GM19372 (cell line): ENCODE results near the gene SUSD1.

Experiments
- ATAC-seq: cut with Tn5 transposase; IDR thresholded peaks from one replicate; pipeline ENCODE4 v1.9.1; 2021; ENCODE audit warnings: mild to moderate bottlenecking, low read depth, moderate library complexity; ENCODE audit not compliant: unreplicated experiment

The SUSD1 gene

DNA sequence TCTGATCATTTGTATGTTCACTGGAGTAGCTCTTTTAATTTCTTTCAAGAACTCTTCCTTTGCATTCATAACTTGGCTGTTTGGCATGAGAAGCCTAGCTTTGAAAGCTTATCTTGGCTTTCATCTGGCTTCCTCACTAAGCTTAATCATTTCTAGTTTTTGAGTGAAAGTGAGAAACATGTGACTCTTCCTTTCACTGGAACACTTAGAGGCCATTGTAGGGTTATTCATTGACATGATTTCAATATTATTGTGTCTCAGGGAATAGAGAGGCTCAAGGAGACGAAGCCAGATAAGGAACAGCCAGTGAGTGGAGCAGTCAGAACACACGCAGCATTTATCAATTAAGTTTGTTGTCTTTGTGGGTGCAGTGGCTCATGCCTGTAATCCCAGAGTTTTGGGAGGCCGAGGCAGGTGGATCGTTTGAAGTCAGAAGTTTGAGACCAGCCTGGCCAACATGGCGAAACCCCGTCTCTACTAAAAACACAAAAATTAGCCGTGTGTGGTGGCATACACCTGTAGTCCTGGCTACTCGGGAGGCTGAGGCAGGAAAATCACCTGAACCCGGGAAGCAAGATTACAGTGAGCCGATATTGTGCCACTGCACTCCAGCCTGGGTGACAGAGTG is 180.2 kb downstream of the SUSD1 start:
- ATAC-seq: no peak

DNA sequence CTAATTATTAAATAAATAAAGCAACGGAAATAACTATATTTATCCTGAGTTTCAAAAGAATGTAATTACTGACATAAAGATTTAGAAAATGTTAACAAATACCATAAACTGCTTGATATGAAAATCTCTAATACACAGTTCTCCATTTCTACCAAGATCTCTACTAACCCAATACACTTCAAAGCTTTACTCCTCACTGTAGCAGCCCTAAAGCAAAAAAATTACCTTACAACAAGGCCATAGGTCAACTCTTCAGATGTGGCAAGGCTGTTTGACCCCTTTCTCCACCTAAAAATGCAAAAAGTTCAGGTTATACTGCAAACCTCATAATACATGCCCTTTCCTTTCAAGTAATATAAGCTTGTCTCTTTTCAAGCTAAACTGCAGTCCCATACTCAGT is 181.8 kb downstream of the SUSD1 start:
- ATAC-seq: no peak

DNA sequence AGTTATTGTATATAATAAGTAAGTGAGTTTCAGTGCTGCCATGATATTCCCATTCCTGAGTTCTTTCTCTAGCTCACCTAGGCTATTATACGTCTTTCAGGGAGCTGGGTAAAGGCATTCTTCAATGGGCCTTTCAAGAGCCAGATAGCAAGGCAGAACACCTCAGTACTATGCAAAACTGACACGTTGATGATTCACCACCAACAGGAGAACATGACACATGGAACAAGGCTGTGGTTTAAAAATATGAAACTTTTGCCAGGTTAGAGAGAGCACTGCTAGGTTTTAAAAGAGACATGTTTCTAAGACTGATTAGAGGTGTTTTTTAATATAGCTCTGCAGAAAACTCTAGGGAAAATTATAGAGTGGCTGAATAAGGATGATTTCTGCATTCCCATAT is 182.6 kb downstream of the SUSD1 start:
- peak; percentile 79 for ATAC-seq

DNA sequence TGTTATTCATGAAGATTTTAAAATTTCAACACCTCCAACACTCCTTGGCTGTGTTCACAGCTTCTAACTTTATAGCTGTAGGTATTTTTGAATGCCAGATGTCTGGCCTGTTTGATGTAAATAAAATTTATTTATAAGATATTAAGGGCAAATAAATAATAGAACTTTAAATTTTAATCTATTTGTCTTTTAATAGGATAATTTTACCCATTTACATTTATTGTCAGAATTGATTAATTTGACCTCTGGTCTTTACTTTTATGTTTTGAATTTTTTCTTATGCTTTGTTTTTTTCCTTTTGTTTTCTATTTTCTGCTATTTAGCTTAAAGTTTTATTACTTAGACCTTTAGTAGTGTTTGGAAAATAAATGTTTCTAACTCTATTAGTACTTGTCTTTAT is 183.9 kb downstream of the SUSD1 start:
- ATAC-seq: no peak
